ENCODE measurements around the gene OR7C1.

OR7C1 gene

DNA sequence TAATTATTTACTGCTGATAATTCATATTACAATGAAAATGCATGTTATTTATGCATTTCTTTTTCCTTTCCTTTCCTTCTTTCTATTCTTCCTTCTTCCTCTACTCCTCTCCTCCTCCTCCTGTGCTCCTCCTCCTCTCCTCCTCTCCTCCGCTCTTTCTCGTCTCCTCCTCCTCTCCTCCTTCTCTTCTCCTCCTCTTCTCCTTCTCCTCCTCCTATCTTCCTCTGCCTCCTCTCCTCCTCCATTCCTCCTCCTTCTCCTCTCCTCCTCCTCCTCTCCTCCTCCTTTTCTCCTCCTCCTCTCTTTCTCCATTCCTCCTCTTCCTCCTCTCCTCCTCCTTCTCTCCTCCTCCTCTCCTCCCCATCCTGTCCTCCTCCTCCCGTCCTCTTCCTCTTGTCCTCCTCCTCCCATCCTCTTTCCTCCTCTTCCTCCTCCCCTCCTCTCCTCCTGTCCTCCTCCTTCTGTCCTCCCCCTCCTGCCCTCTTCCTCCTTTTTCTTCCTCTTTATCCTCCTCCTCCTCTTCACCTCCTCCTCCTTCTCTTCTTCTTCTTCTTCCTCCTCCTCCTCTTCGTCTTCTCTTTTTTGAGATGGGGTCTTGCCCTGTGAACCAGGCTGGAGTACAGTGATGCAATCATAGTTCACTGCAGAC, 71.4 kb downstream of the OR7C1 start:
- DNase-seq: no peak

DNA sequence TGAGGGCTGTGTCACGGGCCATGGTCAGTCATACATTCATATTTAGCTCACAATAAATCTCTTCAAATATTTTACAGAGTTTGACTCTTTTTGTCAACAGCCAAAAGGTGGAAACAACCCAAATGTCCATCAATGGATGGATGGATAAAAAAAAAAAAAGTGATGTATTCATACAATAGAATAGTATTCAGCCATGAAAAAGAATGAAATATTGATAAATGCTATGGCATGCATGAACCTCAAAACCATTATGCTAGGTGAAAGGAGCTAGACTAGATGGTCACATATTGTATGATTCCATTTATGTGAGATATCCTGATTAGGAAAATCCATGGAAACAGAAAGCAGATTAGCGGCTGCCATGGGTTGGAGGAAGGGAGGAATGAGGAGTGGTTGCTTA, 72.9 kb downstream of the OR7C1 start:
- no peak for DNase-seq

DNA sequence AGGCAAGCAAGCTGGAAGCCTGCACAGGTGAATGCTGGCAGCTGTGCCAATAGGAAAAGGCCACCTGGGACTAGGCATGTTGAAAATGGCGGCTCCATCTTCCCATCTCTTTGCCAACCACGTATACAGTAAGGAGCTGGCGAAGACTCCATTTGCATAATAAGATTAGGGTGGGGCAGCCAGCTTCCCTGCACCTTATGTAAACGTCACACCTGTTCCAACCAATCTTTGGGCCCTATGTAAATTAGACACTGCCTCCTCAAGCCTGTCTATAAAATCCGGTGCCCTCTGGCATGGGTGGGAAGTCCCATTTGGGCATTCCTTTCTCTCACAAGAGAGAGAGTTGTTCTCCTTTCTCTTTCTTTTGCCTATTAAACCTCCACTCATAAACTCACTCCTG, 73.4 kb downstream of the OR7C1 start:
- no peak for DNase-seq

DNA sequence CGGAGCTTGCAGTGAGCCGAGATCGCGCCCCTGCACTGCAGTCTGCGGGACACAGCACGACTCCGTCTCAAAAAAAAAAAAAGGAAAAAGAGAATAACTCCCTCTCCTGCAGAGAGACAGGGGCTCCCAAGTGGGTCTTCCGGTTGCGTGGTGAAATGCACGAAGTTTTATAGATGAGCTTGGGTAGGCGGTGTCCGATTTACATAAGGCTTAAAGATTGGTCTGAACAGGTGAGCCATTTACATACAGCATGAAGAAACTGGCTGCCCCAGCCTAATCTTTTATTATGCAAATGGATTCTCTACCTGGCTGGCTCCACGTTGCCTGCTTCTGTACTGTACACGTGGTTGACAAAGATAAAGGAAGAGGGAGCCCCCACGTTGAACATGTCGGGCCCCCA, 76.2 kb downstream of the OR7C1 start:
- no peak for DNase-seq

DNA sequence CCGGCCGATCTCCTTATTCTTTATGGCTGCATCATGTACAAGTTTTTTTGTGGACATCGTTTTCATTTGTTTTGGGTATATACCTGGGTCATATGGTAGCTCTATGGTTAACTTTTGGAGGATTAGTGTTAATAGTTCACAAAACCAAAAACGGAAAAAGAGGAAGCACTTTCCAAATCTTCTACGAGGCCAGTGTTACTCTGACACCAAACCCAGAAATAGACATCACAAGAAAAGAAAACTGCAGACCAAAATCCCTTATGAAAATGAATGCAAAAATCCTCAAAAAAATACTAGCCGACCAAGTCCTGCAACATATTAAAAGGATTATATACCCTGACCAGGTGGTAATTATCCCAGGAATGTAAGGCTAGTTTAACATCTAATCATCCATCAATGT, 86.4 kb downstream of the OR7C1 start:
- DNase-seq: no peak

Data from fibroblast of skin of right quadriceps (primary cell).